ENCODE data around the gene BBS2. TPM values are rescaled to one million over a fixed set of nuclear protein-coding genes. Genes with fewer than 3 reads are reported as not detected.

Gene BBS2
- total RNA-seq, 3 donors from 2014 or later = 26.9 to 33.4 (median 30.2) TPM

DNA sequence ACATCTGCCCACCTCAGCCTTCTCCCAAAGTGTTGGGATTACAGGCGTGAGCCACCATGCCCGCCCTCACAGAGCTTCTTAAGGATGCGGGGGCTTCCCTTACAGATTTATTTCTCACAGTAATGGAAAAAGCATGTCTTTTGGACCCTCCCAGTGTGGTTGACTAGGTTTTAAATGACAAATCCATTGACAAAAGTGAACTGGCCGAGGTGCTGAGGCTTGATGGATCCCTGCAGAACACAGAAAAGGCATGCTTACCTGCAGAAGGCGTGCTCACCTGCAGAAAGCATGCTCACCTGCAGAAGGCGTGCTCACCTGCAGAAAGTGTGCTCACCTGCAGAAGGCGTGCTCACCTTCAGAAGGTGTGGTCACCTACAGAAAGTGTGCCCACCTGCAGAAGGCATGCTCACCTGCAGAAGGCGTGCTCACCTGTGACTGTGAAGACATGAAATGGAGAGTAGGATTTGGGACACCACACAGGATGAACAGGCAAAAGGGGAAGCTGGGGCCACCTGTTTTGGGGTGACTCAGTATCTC lies 15.1 kb upstream of the BBS2 start:
- Histone ChIP-seq H3K36me3 (ENCODE audit: low read depth) (no peaks in the 10 kb centered on the region), H3K4me1 (ENCODE audit: low read depth) (no peaks in the 10 kb centered on the region), H3K4me3 (no peak overlapping the region), H3K9me3 (no peaks in the 10 kb centered on the region)
- ATAC-seq (peak; percentile 71), DNase-seq (peak in 1 of 3 donors; percentile 19)
- TF ChIP-seq, protein P1, sequence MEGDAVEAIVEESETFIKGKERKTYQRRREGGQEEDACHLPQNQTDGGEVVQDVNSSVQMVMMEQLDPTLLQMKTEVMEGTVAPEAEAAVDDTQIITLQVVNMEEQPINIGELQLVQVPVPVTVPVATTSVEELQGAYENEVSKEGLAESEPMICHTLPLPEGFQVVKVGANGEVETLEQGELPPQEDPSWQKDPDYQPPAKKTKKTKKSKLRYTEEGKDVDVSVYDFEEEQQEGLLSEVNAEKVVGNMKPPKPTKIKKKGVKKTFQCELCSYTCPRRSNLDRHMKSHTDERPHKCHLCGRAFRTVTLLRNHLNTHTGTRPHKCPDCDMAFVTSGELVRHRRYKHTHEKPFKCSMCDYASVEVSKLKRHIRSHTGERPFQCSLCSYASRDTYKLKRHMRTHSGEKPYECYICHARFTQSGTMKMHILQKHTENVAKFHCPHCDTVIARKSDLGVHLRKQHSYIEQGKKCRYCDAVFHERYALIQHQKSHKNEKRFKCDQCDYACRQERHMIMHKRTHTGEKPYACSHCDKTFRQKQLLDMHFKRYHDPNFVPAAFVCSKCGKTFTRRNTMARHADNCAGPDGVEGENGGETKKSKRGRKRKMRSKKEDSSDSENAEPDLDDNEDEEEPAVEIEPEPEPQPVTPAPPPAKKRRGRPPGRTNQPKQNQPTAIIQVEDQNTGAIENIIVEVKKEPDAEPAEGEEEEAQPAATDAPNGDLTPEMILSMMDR (IDR thresholded peaks at IDR 0.05) = no peak
- intact Hi-C loops (cut with DNase I, micrococcal nuclease) = no loop called here

DNA sequence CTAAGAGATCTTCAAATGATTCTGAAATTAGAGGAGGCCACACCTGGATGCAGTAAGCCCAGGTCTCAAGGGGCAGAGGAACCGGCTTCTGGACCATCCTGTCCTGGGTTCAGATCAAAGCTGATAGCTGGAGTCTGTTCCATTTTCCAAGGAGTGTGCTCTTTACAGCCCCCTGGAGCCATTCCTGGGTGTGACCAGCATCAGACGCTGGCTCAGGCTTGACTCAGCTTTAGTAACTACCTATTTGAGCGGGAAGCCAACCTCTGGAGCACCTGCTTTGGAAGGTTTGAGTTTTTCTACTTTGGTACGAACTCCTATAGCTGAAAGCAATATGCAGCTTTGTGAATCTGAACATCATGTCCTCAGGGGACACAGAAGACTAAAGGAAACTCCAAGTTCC lies 12.9 kb upstream of the BBS2 start:
- no peaks in the 10 kb centered on the region for H3K4me1 ChIP-seq (ENCODE audit: low read depth)
- H3K9me3 ChIP-seq = no peaks in the 10 kb centered on the region
- no peak overlapping the region for H3K4me3 ChIP-seq
- no peaks in the 10 kb centered on the region for H3K36me3 ChIP-seq (ENCODE audit: low read depth)
- TF ChIP-seq, protein P1 (IDR thresholded peaks at IDR 0.05) = no peak
- intact Hi-C loops (cut with DNase I, micrococcal nuclease) = no loop called here
- no peak for ATAC-seq
- no peak for DNase-seq

DNA sequence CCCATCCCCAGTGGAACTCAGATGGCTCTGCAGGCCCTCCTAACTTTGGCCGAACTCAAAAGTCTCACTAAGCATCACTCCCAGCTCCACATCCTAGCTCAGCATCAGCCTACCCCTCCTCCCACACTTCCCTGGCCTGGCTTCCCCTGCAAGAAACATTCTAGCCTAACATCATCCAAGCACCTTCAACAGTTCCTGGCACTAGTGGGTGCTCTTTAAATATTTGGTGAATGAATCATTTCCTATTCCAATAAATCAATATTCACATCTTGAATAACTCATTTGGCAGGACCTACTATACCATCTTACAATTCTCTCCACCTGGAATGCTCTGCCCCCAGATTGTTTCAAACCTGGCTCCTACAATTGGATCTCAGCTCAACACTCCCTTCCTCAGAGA lies 11.0 kb upstream of the BBS2 start:
- H3K4me1 ChIP-seq (ENCODE audit: low read depth) = no peaks in the 10 kb centered on the region
- ATAC-seq = no peak
- H3K4me3 ChIP-seq = no peak overlapping the region
- no peak for DNase-seq
- H3K9me3 ChIP-seq = no peaks in the 10 kb centered on the region
- no peaks in the 10 kb centered on the region for H3K36me3 ChIP-seq (ENCODE audit: low read depth)
- TF ChIP-seq, protein P1 (IDR thresholded peaks at IDR 0.05) = no peak
- intact Hi-C loops (cut with DNase I, micrococcal nuclease) = no loop called here

DNA sequence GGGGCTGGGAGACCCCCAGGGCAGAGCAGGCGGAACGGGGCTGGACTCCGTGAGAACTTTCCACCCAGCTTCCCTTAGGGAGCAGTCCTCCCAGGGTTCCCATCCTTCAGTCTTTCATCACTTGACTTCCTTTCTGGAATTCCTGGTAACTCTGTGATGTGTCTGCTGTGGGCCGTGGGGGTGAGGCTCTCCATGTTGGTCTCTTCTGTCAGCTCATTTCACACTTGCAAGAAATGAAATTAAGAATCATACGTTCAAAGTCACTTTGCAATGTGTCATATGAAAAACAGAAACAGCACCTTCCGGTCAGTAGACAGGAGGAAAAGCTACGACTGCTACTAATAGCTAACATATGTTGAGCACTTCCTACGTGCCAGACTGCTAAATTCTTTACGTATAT lies 5.4 kb upstream of the BBS2 start:
- DNase-seq (no peak), ATAC-seq (no peak)
- Histone ChIP-seq H3K9me3 (no peaks in the 10 kb centered on the region), H3K4me3 (no peak overlapping the region), H3K4me1 (ENCODE audit: low read depth) (no peaks in the 10 kb centered on the region), H3K36me3 (ENCODE audit: low read depth) (no peaks in the 10 kb centered on the region)
- intact Hi-C loops (cut with DNase I, micrococcal nuclease) = no loop called here
- TF ChIP-seq, protein P1 (IDR thresholded peaks at IDR 0.05) = no peak

DNA sequence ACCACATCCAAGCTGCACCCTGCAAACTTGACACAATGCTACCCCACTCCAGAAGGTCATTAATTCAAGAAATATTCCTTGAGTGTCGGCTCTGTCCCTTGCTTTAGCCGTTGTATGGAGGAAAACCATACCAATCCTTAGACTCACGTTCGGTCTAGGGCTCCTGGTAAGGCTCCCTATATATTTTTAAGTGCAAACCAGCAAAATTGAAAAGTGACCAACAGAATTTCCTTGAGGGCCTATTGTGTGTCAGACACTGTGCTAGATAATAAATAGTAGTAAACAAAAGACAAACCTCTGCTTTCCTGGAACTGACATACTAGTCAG lies 390 bp upstream of the BBS2 start:
- DNase-seq (no peak), ATAC-seq (no peak)
- H3K4me1 ChIP-seq (ENCODE audit: low read depth) = peaks cover 4% of the 10 kb centered on the region
- H3K36me3 ChIP-seq (ENCODE audit: low read depth) = no peaks in the 10 kb centered on the region
- intact Hi-C loops (cut with DNase I, micrococcal nuclease) = no loop called here
- H3K9me3 ChIP-seq = no peaks in the 10 kb centered on the region
- H3K4me3 ChIP-seq = no peak overlapping the region
- TF ChIP-seq, protein P1 (IDR thresholded peaks at IDR 0.05) = no peak

DNA sequence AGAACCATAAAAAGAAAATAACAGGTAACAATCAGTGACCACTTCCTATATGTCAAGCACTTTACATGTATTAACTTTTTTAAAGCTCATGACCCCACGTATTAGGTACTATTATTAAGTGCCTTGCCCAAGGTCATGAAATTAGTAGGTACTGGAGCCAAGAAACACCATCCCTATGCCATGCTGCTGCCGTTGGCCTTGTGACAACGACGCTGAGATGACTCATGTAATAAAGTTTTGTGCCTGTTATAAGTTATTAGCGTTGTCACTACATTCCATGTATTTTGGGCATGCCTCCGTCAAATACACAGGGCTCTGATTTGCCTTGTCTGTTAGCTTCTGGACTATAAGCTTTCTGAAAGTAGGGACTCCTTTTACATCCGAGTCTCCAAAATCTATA lies 1.4 kb downstream of the BBS2 start:
- no peaks in the 10 kb centered on the region for H3K36me3 ChIP-seq (ENCODE audit: low read depth)
- ATAC-seq (no peak), DNase-seq (no peak)
- no peaks in the 10 kb centered on the region for H3K9me3 ChIP-seq
- H3K4me1 ChIP-seq (ENCODE audit: low read depth) = peaks cover 4% of the 10 kb centered on the region
- intact Hi-C loops (cut with DNase I, micrococcal nuclease) = loop anchor here in 1 of 2 donors (10.0 kb wide), 1 partner anchor 86 kb away; the partner anchor contains the start of gene MT2A
- TF ChIP-seq, protein P1 (IDR thresholded peaks at IDR 0.05) = no peak
- no peak overlapping the region for H3K4me3 ChIP-seq

Data from mucosa of descending colon (tissue), 3 donors.